ENCODE results near the gene ELL.

DNA sequence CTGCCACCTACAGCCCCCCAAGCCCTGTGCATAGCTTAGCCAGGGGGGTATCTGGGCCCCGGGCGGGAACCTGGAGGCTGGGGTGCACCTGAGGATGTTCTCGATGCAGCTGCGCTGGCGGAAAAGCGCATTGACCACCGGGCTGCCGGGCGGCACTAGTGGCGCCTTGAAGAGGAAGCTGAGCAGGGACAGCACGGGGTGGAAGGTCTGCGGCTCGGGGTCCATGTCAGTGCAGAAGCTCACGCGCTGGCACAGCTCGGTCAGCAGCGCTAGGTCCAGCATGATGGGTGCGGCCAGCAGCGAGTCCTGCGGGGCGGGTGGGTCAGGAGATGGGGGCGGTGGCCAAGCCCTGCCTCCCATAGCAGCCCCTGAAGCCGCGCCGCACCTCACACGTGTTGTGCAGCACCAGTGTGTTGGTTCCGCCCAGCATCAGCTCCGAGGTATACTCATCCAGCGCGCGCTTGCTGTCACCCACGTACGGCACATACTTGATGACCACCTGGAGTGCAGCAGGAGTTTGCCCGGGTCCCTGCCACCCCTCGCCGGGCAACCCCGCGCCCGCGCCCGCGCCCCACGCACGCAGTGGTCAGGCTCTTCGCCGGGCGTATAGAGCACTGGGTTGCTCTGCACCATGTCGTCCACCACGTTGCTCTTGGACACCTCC lies 86.6 kb downstream of the ELL start:
- TF ChIP-seq POLR2A (IDR thresholded peaks at IDR 0.05; ENCODE audit: borderline replicate concordance, extremely low read depth, insufficient read depth, insufficient read length) = no peak
- no peak for TF ChIP-seq EZH2 (IDR thresholded peaks at IDR 0.05)
- TF ChIP-seq EZH2phosphoT487 (IDR thresholded peaks at IDR 0.05; ENCODE audit: borderline replicate concordance) = no peak
- TF ChIP-seq EGR1 (IDR thresholded peaks at IDR 0.05; ENCODE audit: low read depth) = no peak
- no peak for TF ChIP-seq SP1 (IDR thresholded peaks at IDR 0.05; ENCODE audit: low read depth)
- TF ChIP-seq, protein P1, sequence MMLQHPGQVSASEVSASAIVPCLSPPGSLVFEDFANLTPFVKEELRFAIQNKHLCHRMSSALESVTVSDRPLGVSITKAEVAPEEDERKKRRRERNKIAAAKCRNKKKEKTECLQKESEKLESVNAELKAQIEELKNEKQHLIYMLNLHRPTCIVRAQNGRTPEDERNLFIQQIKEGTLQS (IDR thresholded peaks at IDR 0.05) = no peak
- TF ChIP-seq POLR2AphosphoS5 (IDR thresholded peaks at IDR 0.05; ENCODE audit: low read depth, low read length) = 0 out of 2 replicates have a peak, but pooled peaks have one; percentile 15
